HCT116 (cell line): Measurements from ENCODE around the gene SCN2B. TPM values are rescaled to one million over a fixed set of nuclear protein-coding genes. Genes with fewer than 3 reads are reported as not detected.

Experiments
- ATAC-seq: fragments of 200-7000 bp; cut with Tn5 transposase; 2 replicates; pipeline ENCODE4 v1.9.1; 2020; ENCODE audit warnings: mild to moderate bottlenecking, moderate library complexity
- BruUV-seq: library from RNA; stranded (reverse); fragments of 400-500 nt; replicated peaks from 2 replicates; lab custom pipeline; 2021; lab: Mats Ljungman, UMichigan
- CTCF ChIA-PET: fragments of 300-600 bp; sonication (Branson Sonifier 250); formaldehyde crosslinking; loops from one replicate; lab custom pipeline; 2021; ENCODE audit warnings: antibody characterized with exemption; lab: Charles Lee
- POLR2A ChIA-PET: fragments of 300-600, 350-600 bp; sonication (Branson Sonifier 250); formaldehyde crosslinking; loops from one replicate; lab custom pipeline; 2021; ENCODE audit warnings: antibody characterized with exemption; lab: Charles Lee
- RAD21 ChIA-PET, 2 experiments: fragments of 300-600 bp; sonication (Branson Sonifier 250); formaldehyde crosslinking; loops; one replicate each; lab custom pipeline; 2023; ENCODE audit warnings: low total read pairs in 2 of 2; ENCODE audit not compliant: uncharacterized antibody in 2 of 2, unreplicated experiment in 2 of 2, low non-redundant PET in 1 of 2; lab: Charles Lee
- DNase-seq: peaks from one replicate; pipeline ENCODE4 v3.0.0-alpha.2; 2010; ENCODE audit warnings: low read depth, low spot score
- H2AFZ ChIP-seq: fragments of 200-600 bp; shearing (Covaris generic), sonication (generic); 2 replicates; pipeline ENCODE4 v1.6.1; 2017; ENCODE audit warnings: low read depth, mixed run types, mixed read lengths, antibody characterized with exemption, low read length; ENCODE audit not compliant: poor library complexity, severe bottlenecking
- H3K27ac ChIP-seq: 2 replicates; pipeline ENCODE4 v1.5.1; 2012; ENCODE audit warnings: low read depth, low read length
- H3K27me3 ChIP-seq: fragments of 200-600 bp; sonication (generic); 2 replicates; pipeline ENCODE4 v1.6.1; 2016; ENCODE audit warnings: mixed run types, low read length, mixed read lengths; ENCODE audit not compliant: insufficient read depth
- H3K36me3 ChIP-seq, 2 experiments: fragments of 200-500 bp in 1 of 2; fragments of 200-600 bp in 1 of 2; sonication (Bioruptor generic) in 1 of 2; sonication (generic) in 1 of 2; 2 replicates each; pipeline versions ENCODE4 v1.5.1 to v1.6.1; 2014 to 2016; ENCODE audit warnings: low read length in 2 of 2, inconsistent platforms in 1 of 2, mixed read lengths in 1 of 2, mixed run types in 1 of 2; ENCODE audit not compliant: insufficient read depth in 2 of 2, control insufficient read depth in 1 of 2
- H3K4me1 ChIP-seq, 2 experiments: fragments of 200-600 bp in 1 of 2; sonication (generic) in 1 of 2; 2 replicates each; pipeline versions ENCODE4 v1.5.1 to v1.6.1; 2012 to 2017; ENCODE audit warnings: low read length in 2 of 2, inconsistent platforms in 1 of 2, mild to moderate bottlenecking in 1 of 2, mixed read lengths in 1 of 2, mixed run types in 1 of 2, moderate library complexity in 1 of 2; ENCODE audit not compliant: insufficient read depth in 2 of 2, control insufficient read depth in 1 of 2
- H3K4me2 ChIP-seq: fragments of 200-600 bp; sonication (generic); 2 replicates; pipeline ENCODE4 v1.6.1; 2017; ENCODE audit warnings: mixed run types, low read length, mixed read lengths
- H3K4me3 ChIP-seq, 2 experiments: fragments of 200-600 bp in 1 of 2; sonication (generic) in 1 of 2; replicated peaks in 1 of 2; 2 replicates each; pipeline ENCODE4 v1.5.1; 2011 to 2016; ENCODE audit warnings: low read length in 2 of 2, control low read depth in 1 of 2, low read depth in 1 of 2, mild to moderate bottlenecking in 1 of 2, mixed read lengths in 1 of 2, mixed run types in 1 of 2
- H3K79me2 ChIP-seq: fragments of 200-600 bp; sonication (generic); 2 replicates; pipeline ENCODE4 v1.6.1; 2017; ENCODE audit warnings: mild to moderate bottlenecking, mixed run types, low read length, moderate library complexity, mixed read lengths; ENCODE audit not compliant: insufficient read depth
- H3K9ac ChIP-seq: fragments of 200-600 bp; sonication (generic); 2 replicates; pipeline ENCODE4 v1.6.1; 2016; ENCODE audit warnings: low read length, mixed read lengths
- H3K9me2 ChIP-seq: fragments of 200-600 bp; sonication (generic), shearing (Covaris generic); 2 replicates; pipeline ENCODE4 v1.6.1; 2017; ENCODE audit warnings: mixed run types, mild to moderate bottlenecking, moderate library complexity; ENCODE audit not compliant: insufficient read depth
- H3K9me3 ChIP-seq, 2 experiments: fragments of 200-500 bp in 1 of 2; fragments of 200-600 bp in 1 of 2; sonication (Bioruptor generic) in 1 of 2; sonication (generic) in 1 of 2; 2 replicates each; pipeline ENCODE4 v1.6.1; 2014 to 2017; ENCODE audit warnings: low read length in 2 of 2, mixed read lengths in 2 of 2, inconsistent platforms in 1 of 2, low read depth in 1 of 2, mild to moderate bottlenecking in 1 of 2, mixed run types in 1 of 2, moderate library complexity in 1 of 2; ENCODE audit not compliant: control insufficient read depth in 1 of 2, insufficient read depth in 1 of 2
- H4K20me1 ChIP-seq: fragments of 200-600 bp; sonication (generic), shearing (Covaris generic); 2 replicates; pipeline ENCODE4 v1.6.1; 2017; ENCODE audit warnings: mixed run types, mild to moderate bottlenecking, moderate library complexity; ENCODE audit not compliant: insufficient read depth
- ATF3 ChIP-seq: IDR thresholded peaks from 2 replicates; pipeline ENCODE4 v1.6.1; 2012
- CBX3 ChIP-seq: IDR thresholded peaks from 2 replicates; pipeline ENCODE4 v1.6.1; 2012; ENCODE audit warnings: low read depth
- CEBPB ChIP-seq: IDR thresholded peaks from 2 replicates; pipeline ENCODE4 v1.6.1; 2012; ENCODE audit warnings: low read depth
- ELF1 ChIP-seq: IDR thresholded peaks from 2 replicates; pipeline ENCODE4 v1.6.1; 2012; ENCODE audit warnings: low read depth, borderline replicate concordance
- EZH2 ChIP-seq: fragments of 200-600 bp; sonication (generic); IDR thresholded peaks from 2 replicates; pipeline ENCODE4 v1.6.1; 2017; ENCODE audit warnings: antibody characterized with exemption, mixed run types
- EZH2phosphoT487 ChIP-seq: fragments of 200-600 bp; IDR thresholded peaks from 2 replicates; pipeline ENCODE4 v1.6.1; 2018; ENCODE audit warnings: antibody characterized with exemption, borderline replicate concordance
- MAX ChIP-seq: IDR thresholded peaks from 2 replicates; pipeline ENCODE4 v1.6.1; 2012
- POLR2A ChIP-seq: IDR thresholded peaks from 2 replicates; pipeline ENCODE4 v1.7.0; 2011; ENCODE audit warnings: borderline replicate concordance; ENCODE audit not compliant: insufficient read depth, insufficient read length; ENCODE audit errors: extremely low read depth
- RAD21 ChIP-seq: IDR thresholded peaks from 2 replicates; pipeline ENCODE4 v1.6.1; 2012; ENCODE audit warnings: low read depth, mild to moderate bottlenecking
- REST ChIP-seq: IDR thresholded peaks from 2 replicates; pipeline ENCODE4 v1.6.1; 2012; ENCODE audit warnings: low read depth
- SIN3A ChIP-seq: IDR thresholded peaks from 2 replicates; pipeline ENCODE4 v1.6.1; 2012; ENCODE audit warnings: low read depth
- SP1 ChIP-seq: IDR thresholded peaks from 2 replicates; pipeline ENCODE4 v1.6.1; 2012; ENCODE audit warnings: low read depth
- SRF ChIP-seq: IDR thresholded peaks from 2 replicates; pipeline ENCODE4 v1.6.1; 2012; ENCODE audit warnings: low read depth
- TCF7L2 ChIP-seq: IDR thresholded peaks from 2 replicates; pipeline ENCODE4 v1.7.0; 2011; ENCODE audit warnings: borderline replicate concordance, inconsistent platforms; ENCODE audit not compliant: insufficient read depth, insufficient read length; ENCODE audit errors: extremely low read depth
- ZBTB33 ChIP-seq: IDR thresholded peaks from 2 replicates; pipeline ENCODE4 v1.6.1; 2011; ENCODE audit warnings: mild to moderate bottlenecking, low read length, moderate library complexity; ENCODE audit not compliant: insufficient replicate concordance; ENCODE audit errors: extremely low read depth
- ZFX ChIP-seq: fragments of 450-650 bp; IDR thresholded peaks from 2 replicates; pipeline ENCODE4 v1.6.1; 2017
- intact Hi-C: fragments of 100-400 bp; cut with micrococcal nuclease; formaldehyde crosslinking; loops from 2 replicates; pipeline ENCODE4 v1.10.0; 2022
- total RNA-seq: library from RNA; stranded (reverse); gene quantifications from one replicate; pipeline ENCODE4 v1.2.1, GENCODE V29; 2021; ENCODE audit not compliant: unreplicated experiment
- TF ChIP-seq, protein P1 (sequence below), 3 experiments: fragments of 200-600 bp in 1 of 3; sonication (generic) in 1 of 3; IDR thresholded peaks in 2 of 3; conservative IDR thresholded peaks in 1 of 3; 2 replicates each; pipeline ENCODE4 v1.5.1; 2012 to 2017; ENCODE audit warnings: low read depth in 2 of 3, low read length in 2 of 3, antibody characterized with exemption in 1 of 3, borderline replicate concordance in 1 of 3, control low read depth in 1 of 3, mild to moderate bottlenecking in 1 of 3, mixed read lengths in 1 of 3, mixed run types in 1 of 3, moderate library complexity in 1 of 3; ENCODE audit not compliant: insufficient read depth in 1 of 3

The SCN2B gene
- total RNA-seq, 1 experiment from 2014 or later, result not detected

GRCh38 chr11:118170882-118171268 lies 5.6 kb downstream of the SCN2B start:
- Histone ChIP-seq H3K4me1 (peaks cover 0 to 7% of the 10 kb centered on the region in 2 experiments; a peak in 1 of 4 replicates), H4K20me1 (no peaks in the 10 kb centered on the region), H3K27me3 (no peaks in the 10 kb centered on the region), H3K36me3 (no peaks in the 10 kb centered on the region), H3K27ac (no peak overlapping the region), H3K4me2 (no peak overlapping the region), H2AFZ (no peak overlapping the region), H3K79me2 (no peaks in the 10 kb centered on the region), H3K4me3 (no peak overlapping the region), H3K9me2 (no peaks in the 10 kb centered on the region), H3K9me3 (no peaks in the 10 kb centered on the region), H3K9ac (no peak overlapping the region)
- DNase-seq, result no peak
- ChIA-PET POLR2A (no interaction called here), RAD21 (interaction anchor here (1.1 to 1.6 kb wide), 5 partner anchors 10 to 28 kb away, joined by 3 to 6 read pairs (median 3); no protein-coding TSS in a partner anchor), CTCF (interaction anchor here (0.7 to 2.9 kb wide), 12 partner anchors 10 to 363 kb away, joined by 3 to 18 read pairs (median 8); no protein-coding TSS in a partner anchor)
- no TSS peak for BruUV-seq
- intact Hi-C loops, result loop anchor here (1.0 to 5.0 kb wide), 2 partner anchors 26 to 364 kb away; no protein-coding TSS in a partner anchor
- no peak for ATAC-seq
- no peak for TF ChIP-seq ZBTB33
- no peak for TF ChIP-seq ATF3
- TF ChIP-seq SRF, result no peak
- no peak for TF ChIP-seq ELF1
- TF ChIP-seq EZH2, result no peak
- no peak for TF ChIP-seq CBX3
- TF ChIP-seq, protein P1, sequence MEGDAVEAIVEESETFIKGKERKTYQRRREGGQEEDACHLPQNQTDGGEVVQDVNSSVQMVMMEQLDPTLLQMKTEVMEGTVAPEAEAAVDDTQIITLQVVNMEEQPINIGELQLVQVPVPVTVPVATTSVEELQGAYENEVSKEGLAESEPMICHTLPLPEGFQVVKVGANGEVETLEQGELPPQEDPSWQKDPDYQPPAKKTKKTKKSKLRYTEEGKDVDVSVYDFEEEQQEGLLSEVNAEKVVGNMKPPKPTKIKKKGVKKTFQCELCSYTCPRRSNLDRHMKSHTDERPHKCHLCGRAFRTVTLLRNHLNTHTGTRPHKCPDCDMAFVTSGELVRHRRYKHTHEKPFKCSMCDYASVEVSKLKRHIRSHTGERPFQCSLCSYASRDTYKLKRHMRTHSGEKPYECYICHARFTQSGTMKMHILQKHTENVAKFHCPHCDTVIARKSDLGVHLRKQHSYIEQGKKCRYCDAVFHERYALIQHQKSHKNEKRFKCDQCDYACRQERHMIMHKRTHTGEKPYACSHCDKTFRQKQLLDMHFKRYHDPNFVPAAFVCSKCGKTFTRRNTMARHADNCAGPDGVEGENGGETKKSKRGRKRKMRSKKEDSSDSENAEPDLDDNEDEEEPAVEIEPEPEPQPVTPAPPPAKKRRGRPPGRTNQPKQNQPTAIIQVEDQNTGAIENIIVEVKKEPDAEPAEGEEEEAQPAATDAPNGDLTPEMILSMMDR (IDR thresholded peaks at IDR 0.05 in 2 of 3, conservative IDR thresholded peaks at IDR 0.05 in 1 of 3; ENCODE audit: borderline replicate concordance in 1 of 3, insufficient read depth in 1 of 3, low read depth in 2 of 3, low read length in 2 of 3), result no peak
- no peak for TF ChIP-seq RAD21
- TF ChIP-seq POLR2A, result no peak
- no peak for TF ChIP-seq MAX
- TF ChIP-seq TCF7L2, result no peak
- TF ChIP-seq EZH2phosphoT487, result no peak
- no peak for TF ChIP-seq SP1
- TF ChIP-seq ZFX, result no peak
- TF ChIP-seq REST, result no peak
- no peak for TF ChIP-seq SIN3A
- TF ChIP-seq CEBPB, result no peak
